Activated CD8-positive, alpha-beta memory T cell treated with anti-CD3 and anti-CD28 coated beads, Interleukin-2, amount 10 ng/mL, durations not matched to agents 7 days and 5 days (primary cell): ENCODE data around the gene MAP4K4. TPM values are rescaled to one million over a fixed set of nuclear protein-coding genes. Genes with fewer than 3 reads are reported as not detected.
A peak's percentile ranks its signal among the peaks of the same experiment; 100 is the strongest.

Experiments used
- ATAC-seq: fragments of 150-1000 bp; cut with Tn5 transposase; one replicate; pipeline ENCODE4 v1.10.0; 2021; ENCODE audit warnings: moderate library complexity
- CTCF ChIA-PET: fragments of 350-600 bp; sonication (Branson Sonifier 250); formaldehyde crosslinking; loops from one replicate; lab custom pipeline; 2021; ENCODE audit warnings: antibody characterized with exemption; lab: Charles Lee
- DNase-seq: peaks from one replicate; pipeline ENCODE4 v3.0.0-alpha.2; 2020
- H3K27ac Mint-ChIP-seq: one replicate; pipeline ENCODE4 v1.8.0; 2021; ENCODE audit warnings: mild to moderate bottlenecking, mixed read lengths
- H3K27me3 Mint-ChIP-seq: one replicate; pipeline ENCODE4 v1.8.0; 2021; ENCODE audit warnings: mixed read lengths
- H3K36me3 Mint-ChIP-seq: one replicate; pipeline ENCODE4 v1.8.0; 2021; ENCODE audit warnings: mild to moderate bottlenecking, mixed read lengths
- H3K4me1 Mint-ChIP-seq: one replicate; pipeline ENCODE4 v1.8.0; 2021; ENCODE audit warnings: mixed read lengths
- H3K4me3 Mint-ChIP-seq: one replicate; pipeline ENCODE4 v1.8.0; 2021; ENCODE audit warnings: mild to moderate bottlenecking, moderate library complexity, mixed read lengths
- H3K9me3 Mint-ChIP-seq: one replicate; pipeline ENCODE4 v1.8.0; 2022; ENCODE audit warnings: low read depth, mixed read lengths
- total RNA-seq, 2 experiments: library from RNA; stranded (reverse); gene quantifications; one replicate each; pipeline ENCODE4 v1.2.3, GENCODE V29; 2021

Gene MAP4K4
- total RNA-seq, 2 experiments from 2014 or later, result 42.8 to 45.9 TPM

DNA sequence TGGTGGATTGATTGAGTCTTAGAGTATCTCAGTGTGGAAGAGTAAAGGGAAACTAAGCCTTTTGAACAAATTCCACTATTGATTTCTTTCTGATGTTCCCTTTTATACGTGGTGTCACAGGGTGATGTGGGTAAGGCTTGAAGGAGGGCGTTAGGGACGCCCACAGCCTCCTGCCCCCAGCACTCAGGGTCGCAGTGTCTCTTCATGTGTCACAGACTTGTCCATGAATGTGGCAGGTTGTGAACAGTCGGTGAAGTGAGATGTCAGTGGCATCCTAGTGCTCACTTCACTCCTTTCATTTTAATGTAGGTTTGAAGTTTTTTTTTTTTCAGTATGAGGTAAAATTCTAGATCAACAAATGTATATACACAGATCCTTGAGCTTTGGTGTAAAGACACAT lies 171.0 kb downstream of the MAP4K4 start:
- CTCF ChIA-PET, result interaction anchor here (0.7 kb wide), 1 partner anchor 14 kb away, joined by 3 read pairs; no protein-coding TSS in a partner anchor
- DNase-seq (no peak), ATAC-seq (no peak)
- no peaks in the 10 kb centered on the region for H3K9me3 Mint-ChIP-seq
- H3K4me3 Mint-ChIP-seq, result no peak overlapping the region
- no peak overlapping the region for H3K27ac Mint-ChIP-seq
- H3K27me3 Mint-ChIP-seq, result no peaks in the 10 kb centered on the region
- peaks cover 3% of the 10 kb centered on the region for H3K4me1 Mint-ChIP-seq
- H3K36me3 Mint-ChIP-seq, result peaks cover 34% of the 10 kb centered on the region

GRCh38 chr2:101869527-101869926 lies 172.0 kb downstream of the MAP4K4 start:
- no peaks in the 10 kb centered on the region for H3K9me3 Mint-ChIP-seq
- DNase-seq (no peak), ATAC-seq (no peak)
- no peak overlapping the region for H3K4me3 Mint-ChIP-seq
- no peaks in the 10 kb centered on the region for H3K27me3 Mint-ChIP-seq
- peaks cover 31% of the 10 kb centered on the region for H3K36me3 Mint-ChIP-seq
- peaks cover 10% of the 10 kb centered on the region for H3K4me1 Mint-ChIP-seq
- H3K27ac Mint-ChIP-seq, result no peak overlapping the region
- CTCF ChIA-PET, result no interaction called here

DNA sequence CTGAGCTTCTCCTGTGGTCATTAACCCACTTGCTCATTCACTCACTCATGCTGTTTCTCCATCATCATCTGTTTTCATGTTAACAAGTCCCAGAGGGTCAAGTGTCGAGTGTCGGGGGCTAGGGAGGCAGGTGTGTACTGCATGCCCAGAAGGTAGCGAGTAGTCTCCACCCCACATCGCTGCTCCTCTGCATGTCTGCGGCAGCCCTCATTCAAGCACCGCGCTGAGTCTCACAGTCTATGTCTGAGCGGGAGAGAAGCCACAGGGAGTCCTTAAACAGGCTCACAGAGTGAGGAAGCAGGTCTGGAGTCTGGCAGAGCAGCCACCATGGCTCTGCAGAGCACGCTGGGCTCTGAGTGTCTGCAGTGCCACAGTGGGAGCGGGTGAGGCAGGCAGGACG lies 172.9 kb downstream of the MAP4K4 start:
- CTCF ChIA-PET, result no interaction called here
- H3K9me3 Mint-ChIP-seq, result no peaks in the 10 kb centered on the region
- no peak overlapping the region for H3K27ac Mint-ChIP-seq
- H3K4me3 Mint-ChIP-seq, result no peak overlapping the region
- H3K27me3 Mint-ChIP-seq, result no peaks in the 10 kb centered on the region
- no peak for DNase-seq
- ATAC-seq, result no peak
- H3K36me3 Mint-ChIP-seq, result peaks cover 31% of the 10 kb centered on the region
- peaks cover 10% of the 10 kb centered on the region for H3K4me1 Mint-ChIP-seq

DNA sequence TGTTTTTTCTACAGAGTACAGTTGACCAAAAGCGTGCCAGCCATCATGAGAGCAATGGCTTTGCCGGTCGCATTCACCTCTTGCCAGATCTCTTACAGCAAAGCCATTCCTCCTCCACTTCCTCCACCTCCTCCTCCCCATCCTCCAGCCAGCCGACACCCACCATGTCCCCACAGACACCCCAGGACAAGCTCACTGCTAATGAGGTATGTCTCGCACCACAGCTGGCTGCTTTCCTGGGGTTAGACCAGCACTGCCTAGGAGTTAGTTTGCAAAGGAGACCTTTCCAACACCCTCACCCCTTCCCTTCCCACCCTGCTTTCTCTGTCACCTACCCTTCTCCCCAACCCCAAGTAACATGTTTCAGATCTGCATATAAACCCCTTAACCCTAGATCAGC lies 174.0 kb downstream of the MAP4K4 start:
- no peaks in the 10 kb centered on the region for H3K9me3 Mint-ChIP-seq
- peaks cover 31% of the 10 kb centered on the region for H3K36me3 Mint-ChIP-seq
- no peak for ATAC-seq
- CTCF ChIA-PET, result interaction anchor here (0.8 to 3.2 kb wide), 3 partner anchors 12 to 452 kb away, joined by 3 to 8 read pairs (median 4); no protein-coding TSS in a partner anchor
- no peak for DNase-seq
- H3K4me3 Mint-ChIP-seq, result no peak overlapping the region
- H3K4me1 Mint-ChIP-seq, result peaks cover 10% of the 10 kb centered on the region
- no peak overlapping the region for H3K27ac Mint-ChIP-seq
- H3K27me3 Mint-ChIP-seq, result no peaks in the 10 kb centered on the region

DNA sequence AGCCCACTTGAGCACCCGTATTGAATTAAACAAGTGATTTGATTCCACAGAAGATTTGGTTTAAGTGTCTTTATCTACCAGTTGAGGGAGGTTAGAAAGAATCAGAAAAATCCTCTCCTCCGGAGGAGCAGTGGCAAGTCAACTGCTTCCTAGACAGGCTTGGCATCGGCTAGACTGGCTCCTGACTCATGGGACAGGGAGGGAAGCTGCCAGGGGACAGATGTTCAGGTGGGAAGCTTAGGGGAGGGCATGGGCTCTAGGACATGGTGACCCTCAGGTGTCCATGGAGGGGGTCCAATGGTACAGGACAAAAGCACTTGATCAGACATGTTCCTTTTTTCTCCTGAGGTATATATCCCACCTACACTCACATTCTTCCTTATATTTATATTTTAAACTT lies 175.0 kb downstream of the MAP4K4 start:
- H3K27me3 Mint-ChIP-seq, result no peaks in the 10 kb centered on the region
- ATAC-seq (no peak), DNase-seq (no peak)
- peaks cover 10% of the 10 kb centered on the region for H3K4me1 Mint-ChIP-seq
- H3K9me3 Mint-ChIP-seq, result no peaks in the 10 kb centered on the region
- CTCF ChIA-PET, result interaction anchor here (0.8 to 3.2 kb wide), 4 partner anchors 11 to 453 kb away, joined by 3 to 8 read pairs (median 5); no protein-coding TSS in a partner anchor
- peaks cover 33% of the 10 kb centered on the region for H3K36me3 Mint-ChIP-seq
- H3K27ac Mint-ChIP-seq, result no peak overlapping the region
- H3K4me3 Mint-ChIP-seq, result no peak overlapping the region

- DNase-seq (no peak), ATAC-seq (no peak)
- no peak overlapping the region for H3K27ac Mint-ChIP-seq
- H3K4me3 Mint-ChIP-seq, result no peak overlapping the region
- H3K4me1 Mint-ChIP-seq, result peaks cover 10% of the 10 kb centered on the region
- CTCF ChIA-PET, result interaction anchor here (2.2 to 3.2 kb wide), 2 partner anchors 10 to 45 kb away, joined by 6 to 8 read pairs; no protein-coding TSS in a partner anchor
- H3K27me3 Mint-ChIP-seq, result no peaks in the 10 kb centered on the region
- peaks cover 32% of the 10 kb centered on the region for H3K36me3 Mint-ChIP-seq
- H3K9me3 Mint-ChIP-seq, result no peaks in the 10 kb centered on the region
Measured at GRCh38 chr2:101873543-101873942, 176.0 kb downstream of the MAP4K4 start.

- ATAC-seq (peak; percentile 36), DNase-seq (no peak)
- no peaks in the 10 kb centered on the region for H3K27me3 Mint-ChIP-seq
- CTCF ChIA-PET, result interaction anchor here (2.2 to 3.2 kb wide), 2 partner anchors 10 to 46 kb away, joined by 6 to 8 read pairs; no protein-coding TSS in a partner anchor
- no peak overlapping the region for H3K4me3 Mint-ChIP-seq
- peaks cover 32% of the 10 kb centered on the region for H3K36me3 Mint-ChIP-seq
- peaks cover 10% of the 10 kb centered on the region for H3K4me1 Mint-ChIP-seq
- no peak overlapping the region for H3K27ac Mint-ChIP-seq
- no peaks in the 10 kb centered on the region for H3K9me3 Mint-ChIP-seq
Measured at GRCh38 chr2:101874069-101874468, 176.6 kb downstream of the MAP4K4 start.

DNA sequence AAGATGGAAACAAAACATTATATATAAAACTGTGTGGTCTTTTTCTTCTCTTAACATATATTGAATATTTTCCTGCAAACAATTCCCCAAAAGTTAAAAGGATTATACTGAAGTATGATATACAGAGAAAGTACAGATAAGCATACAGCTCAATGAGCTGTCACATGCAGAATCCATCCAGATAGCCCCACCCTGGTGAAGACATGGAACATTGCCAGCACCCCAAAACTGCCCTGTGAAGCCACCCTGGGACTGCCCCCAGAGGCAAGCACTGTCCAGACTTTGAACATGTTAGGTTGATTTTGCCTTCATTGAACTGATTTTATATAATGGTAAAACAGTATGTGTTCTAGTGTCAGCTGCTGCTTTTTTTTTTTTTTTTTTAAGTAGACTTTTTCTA lies 182.0 kb downstream of the MAP4K4 start:
- ATAC-seq (no peak), DNase-seq (no peak)
- Mint-ChIP-seq H3K27me3 (no peaks in the 10 kb centered on the region), H3K4me3 (no peak overlapping the region), H3K36me3 (peaks cover 26% of the 10 kb centered on the region), H3K27ac (no peak overlapping the region), H3K9me3 (no peaks in the 10 kb centered on the region), H3K4me1 (peaks cover 2% of the 10 kb centered on the region)
- CTCF ChIA-PET, result no interaction called here

GRCh38 chr2:101881131-101881530 lies 183.6 kb downstream of the MAP4K4 start:
- Mint-ChIP-seq H3K36me3 (peaks cover 24% of the 10 kb centered on the region), H3K27me3 (no peaks in the 10 kb centered on the region), H3K27ac (no peak overlapping the region), H3K4me3 (no peak overlapping the region), H3K4me1 (peaks cover 2% of the 10 kb centered on the region), H3K9me3 (no peaks in the 10 kb centered on the region)
- DNase-seq (no peak), ATAC-seq (no peak)
- CTCF ChIA-PET, result interaction anchor here (1.0 kb wide), 1 partner anchor 15 kb away, joined by 3 read pairs; no protein-coding TSS in a partner anchor

DNA sequence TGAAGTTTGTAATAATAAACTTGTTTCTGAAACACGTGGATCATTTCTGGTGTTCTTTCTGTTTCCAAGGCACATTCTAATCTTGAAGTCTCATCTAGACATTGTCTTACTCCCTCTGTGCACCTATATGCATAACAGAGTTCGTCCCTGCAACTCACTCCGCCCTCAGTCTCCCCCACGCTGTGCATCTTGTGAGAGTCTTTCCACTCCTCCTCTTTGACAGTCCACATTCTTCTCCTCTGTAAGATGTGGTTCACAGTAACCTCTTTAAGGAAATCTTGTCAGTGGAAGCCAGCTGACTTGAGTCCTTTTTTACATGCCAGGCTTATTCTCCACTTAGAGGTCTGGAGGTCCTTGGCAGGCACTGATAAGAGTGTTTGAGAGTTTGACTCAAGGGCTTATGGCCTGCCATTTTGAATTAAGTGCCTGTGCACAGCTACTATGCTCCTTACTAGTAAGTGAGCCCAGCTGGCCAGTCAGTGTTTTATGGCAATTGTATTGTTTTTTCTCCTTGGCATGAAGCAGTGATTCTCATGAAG lies 185.3 kb downstream of the MAP4K4 start:
- Mint-ChIP-seq H3K9me3 (no peaks in the 10 kb centered on the region), H3K4me1 (peaks cover 2% of the 10 kb centered on the region), H3K27me3 (no peaks in the 10 kb centered on the region), H3K36me3 (peaks cover 26% of the 10 kb centered on the region), H3K4me3 (no peak overlapping the region), H3K27ac (no peak overlapping the region)
- DNase-seq (no peak), ATAC-seq (no peak)
- CTCF ChIA-PET, result interaction anchor here (1.0 to 3.7 kb wide), 6 partner anchors 10 to 464 kb away, joined by 3 to 30 read pairs (median 4); no protein-coding TSS in a partner anchor

DNA sequence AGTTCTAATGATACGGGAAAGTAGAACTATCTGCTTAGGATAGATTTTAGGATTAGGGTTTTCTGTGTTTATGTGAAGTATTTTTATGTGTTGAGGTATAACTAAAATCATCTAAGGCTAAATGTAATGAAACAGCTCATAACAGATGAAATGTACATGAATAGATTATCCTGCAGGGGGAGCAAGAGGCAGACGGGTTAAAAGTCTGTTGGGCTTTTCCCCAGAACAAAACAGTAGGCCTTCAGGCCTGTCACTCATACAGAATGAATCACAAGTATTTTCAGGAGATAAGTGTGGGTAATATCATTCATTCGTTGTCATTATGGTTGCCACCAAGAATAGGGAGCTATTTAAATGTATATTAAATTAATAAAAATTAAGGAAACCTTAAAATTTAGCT lies 186.4 kb downstream of the MAP4K4 start:
- no peak overlapping the region for H3K27ac Mint-ChIP-seq
- CTCF ChIA-PET, result interaction anchor here (0.5 to 3.7 kb wide), 24 partner anchors 9 to 560 kb away, joined by 3 to 30 read pairs (median 4); partner anchors contain the start of gene RFX8
- H3K4me3 Mint-ChIP-seq, result no peak overlapping the region
- DNase-seq (no peak), ATAC-seq (peak; percentile 55)
- no peaks in the 10 kb centered on the region for H3K27me3 Mint-ChIP-seq
- H3K36me3 Mint-ChIP-seq, result peaks cover 30% of the 10 kb centered on the region
- peaks cover 2% of the 10 kb centered on the region for H3K4me1 Mint-ChIP-seq
- H3K9me3 Mint-ChIP-seq, result no peaks in the 10 kb centered on the region

- H3K9me3 Mint-ChIP-seq, result no peaks in the 10 kb centered on the region
- no peaks in the 10 kb centered on the region for H3K27me3 Mint-ChIP-seq
- no peak overlapping the region for H3K27ac Mint-ChIP-seq
- peaks cover 2% of the 10 kb centered on the region for H3K4me1 Mint-ChIP-seq
- no peak for ATAC-seq
- CTCF ChIA-PET, result interaction anchor here (1.0 to 3.7 kb wide), 17 partner anchors 8 to 559 kb away, joined by 3 to 30 read pairs (median 4); partner anchors contain the start of gene RFX8
- DNase-seq, result no peak
- H3K4me3 Mint-ChIP-seq, result no peak overlapping the region
- peaks cover 31% of the 10 kb centered on the region for H3K36me3 Mint-ChIP-seq
Measured at GRCh38 chr2:101884423-101884822, 186.9 kb downstream of the MAP4K4 start.

DNA sequence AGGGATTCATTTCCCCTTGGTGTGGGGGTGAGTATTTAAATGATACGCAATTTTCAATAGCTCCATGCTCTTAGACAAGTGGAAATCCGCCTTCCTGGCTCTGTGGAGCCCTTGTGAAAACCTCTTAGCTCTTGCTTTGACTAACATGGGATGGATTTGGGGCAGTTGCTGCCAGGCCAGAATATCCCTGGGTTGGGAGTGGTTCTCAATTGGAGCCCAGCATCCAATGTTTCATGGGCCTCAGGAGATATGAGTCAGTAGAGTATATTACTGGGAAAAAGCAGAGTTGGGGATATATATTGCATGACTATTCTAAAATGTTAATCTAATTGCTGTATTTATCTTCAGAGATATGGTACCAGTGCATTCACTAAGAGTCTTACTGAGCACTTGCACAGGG lies 189.8 kb downstream of the MAP4K4 start:
- H3K27me3 Mint-ChIP-seq, result no peaks in the 10 kb centered on the region
- H3K27ac Mint-ChIP-seq, result no peak overlapping the region
- no peaks in the 10 kb centered on the region for H3K9me3 Mint-ChIP-seq
- no peak for ATAC-seq
- H3K36me3 Mint-ChIP-seq, result peaks cover 40% of the 10 kb centered on the region
- no peak for DNase-seq
- CTCF ChIA-PET, result interaction anchor here (0.6 kb wide), 1 partner anchor 10 kb away, joined by 3 read pairs; no protein-coding TSS in a partner anchor
- no peak overlapping the region for H3K4me3 Mint-ChIP-seq
- peaks cover 2% of the 10 kb centered on the region for H3K4me1 Mint-ChIP-seq
